ENCODE measurements around the gene ART4. TPM values are rescaled to one million over a fixed set of nuclear protein-coding genes. Genes with fewer than 3 reads are reported as not detected.

Gene ART4
- total and polyA plus RNA-seq, 9 donors: 0.05 to 5.6 (median 0.46) TPM

DNA sequence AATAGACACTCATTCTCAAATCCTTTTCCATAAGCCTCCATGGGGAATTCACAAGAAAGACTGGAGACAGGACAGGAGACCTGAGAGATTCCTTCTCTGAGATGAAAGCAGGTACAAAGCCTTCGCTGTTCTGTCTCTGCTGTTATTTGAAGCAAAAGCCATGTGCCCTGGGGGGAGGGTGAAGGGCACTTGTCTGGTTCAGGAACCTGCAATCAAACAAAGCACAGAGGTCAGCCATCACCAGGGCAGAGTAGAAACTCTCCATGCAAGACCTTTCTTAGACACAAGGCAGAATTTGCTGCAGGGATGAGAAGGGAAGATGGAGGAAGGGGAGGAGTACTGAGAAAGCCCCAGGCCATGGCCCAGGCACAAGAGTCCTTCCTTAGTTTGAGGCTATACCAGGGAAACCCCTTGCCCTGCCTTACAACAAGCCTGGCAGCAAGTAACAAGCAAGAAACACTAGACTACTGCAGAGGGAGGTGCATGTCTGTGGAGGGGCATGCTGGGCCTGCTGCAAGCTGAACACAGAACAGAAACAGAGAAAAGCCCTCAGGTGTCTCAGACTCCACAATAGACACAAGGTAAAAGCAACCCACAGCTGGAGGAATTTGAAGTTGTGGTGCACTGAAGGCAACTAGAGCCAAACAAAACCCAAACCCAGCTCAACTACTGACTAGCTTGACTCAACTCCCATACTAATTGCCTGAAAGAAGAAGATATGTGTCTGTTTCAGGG is 7.8 kb upstream of the ART4 start:
- no peaks in the 10 kb centered on the region for H3K36me3 ChIP-seq
- TF ChIP-seq POLR2A (IDR thresholded peaks at IDR 0.05) (no peak), EP300 (IDR thresholded peaks at IDR 0.05) (no peak)
- TF ChIP-seq, protein P1, sequence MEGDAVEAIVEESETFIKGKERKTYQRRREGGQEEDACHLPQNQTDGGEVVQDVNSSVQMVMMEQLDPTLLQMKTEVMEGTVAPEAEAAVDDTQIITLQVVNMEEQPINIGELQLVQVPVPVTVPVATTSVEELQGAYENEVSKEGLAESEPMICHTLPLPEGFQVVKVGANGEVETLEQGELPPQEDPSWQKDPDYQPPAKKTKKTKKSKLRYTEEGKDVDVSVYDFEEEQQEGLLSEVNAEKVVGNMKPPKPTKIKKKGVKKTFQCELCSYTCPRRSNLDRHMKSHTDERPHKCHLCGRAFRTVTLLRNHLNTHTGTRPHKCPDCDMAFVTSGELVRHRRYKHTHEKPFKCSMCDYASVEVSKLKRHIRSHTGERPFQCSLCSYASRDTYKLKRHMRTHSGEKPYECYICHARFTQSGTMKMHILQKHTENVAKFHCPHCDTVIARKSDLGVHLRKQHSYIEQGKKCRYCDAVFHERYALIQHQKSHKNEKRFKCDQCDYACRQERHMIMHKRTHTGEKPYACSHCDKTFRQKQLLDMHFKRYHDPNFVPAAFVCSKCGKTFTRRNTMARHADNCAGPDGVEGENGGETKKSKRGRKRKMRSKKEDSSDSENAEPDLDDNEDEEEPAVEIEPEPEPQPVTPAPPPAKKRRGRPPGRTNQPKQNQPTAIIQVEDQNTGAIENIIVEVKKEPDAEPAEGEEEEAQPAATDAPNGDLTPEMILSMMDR (IDR thresholded peaks at IDR 0.05): no peak
- no peak for DNase-seq
- no peaks in the 10 kb centered on the region for H3K27me3 ChIP-seq
- WGBS, 3 donors: 4 to 88% (median 66%) methylated on average over 1 of the region's 1 CpG
- H3K27ac ChIP-seq: no peak overlapping the region
- no peak overlapping the region for H3K4me3 ChIP-seq
- intact Hi-C loops (cut with DNase I): loop anchor here in 1 of 4 donors (5.0 kb wide), 1 partner anchor 131 kb away; no protein-coding TSS in a partner anchor
- H3K9me3 ChIP-seq: no peaks in the 10 kb centered on the region
- peaks cover 5% of the 10 kb centered on the region for H3K4me1 ChIP-seq (ENCODE audit: insufficient read depth)

DNA sequence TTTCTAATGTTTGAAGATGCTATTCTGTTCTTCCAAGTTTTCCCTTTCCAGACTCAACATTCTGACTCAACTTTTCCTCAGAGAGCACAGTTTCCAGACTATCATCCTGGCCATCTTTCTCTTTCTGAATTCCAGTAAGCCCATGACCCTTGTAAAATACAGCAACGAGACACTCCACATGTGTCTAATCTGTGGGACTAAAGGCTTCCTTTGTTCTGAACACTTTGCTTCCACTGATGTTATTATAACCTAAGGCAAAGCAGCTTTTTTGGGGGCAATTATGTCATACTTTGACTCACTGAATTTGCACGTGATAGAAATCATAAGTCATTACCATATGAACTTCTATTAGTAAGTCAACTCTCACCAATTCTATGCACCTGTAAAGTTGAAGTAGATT is 6.3 kb upstream of the ART4 start:
- Histone ChIP-seq H3K9me3 (no peaks in the 10 kb centered on the region), H3K27ac (no peak overlapping the region), H3K4me1 (ENCODE audit: insufficient read depth) (peaks cover 6% of the 10 kb centered on the region), H3K4me3 (no peak overlapping the region), H3K36me3 (no peaks in the 10 kb centered on the region), H3K27me3 (no peaks in the 10 kb centered on the region)
- 16 to 42% (median 16%) methylated on average over 2 of the region's 2 CpGs for WGBS, 3 donors
- no peak for DNase-seq
- intact Hi-C loops (cut with DNase I): loop anchor here (5.0 to 10.0 kb wide), 5 partner anchors 38 to 425 kb away; partner anchors contain the start of gene MGP (in 1 of the 4)
- no peak for TF ChIP-seq EP300 (IDR thresholded peaks at IDR 0.05)
- TF ChIP-seq, protein P1 (IDR thresholded peaks at IDR 0.05): no peak
- TF ChIP-seq POLR2A (IDR thresholded peaks at IDR 0.05): no peak

DNA sequence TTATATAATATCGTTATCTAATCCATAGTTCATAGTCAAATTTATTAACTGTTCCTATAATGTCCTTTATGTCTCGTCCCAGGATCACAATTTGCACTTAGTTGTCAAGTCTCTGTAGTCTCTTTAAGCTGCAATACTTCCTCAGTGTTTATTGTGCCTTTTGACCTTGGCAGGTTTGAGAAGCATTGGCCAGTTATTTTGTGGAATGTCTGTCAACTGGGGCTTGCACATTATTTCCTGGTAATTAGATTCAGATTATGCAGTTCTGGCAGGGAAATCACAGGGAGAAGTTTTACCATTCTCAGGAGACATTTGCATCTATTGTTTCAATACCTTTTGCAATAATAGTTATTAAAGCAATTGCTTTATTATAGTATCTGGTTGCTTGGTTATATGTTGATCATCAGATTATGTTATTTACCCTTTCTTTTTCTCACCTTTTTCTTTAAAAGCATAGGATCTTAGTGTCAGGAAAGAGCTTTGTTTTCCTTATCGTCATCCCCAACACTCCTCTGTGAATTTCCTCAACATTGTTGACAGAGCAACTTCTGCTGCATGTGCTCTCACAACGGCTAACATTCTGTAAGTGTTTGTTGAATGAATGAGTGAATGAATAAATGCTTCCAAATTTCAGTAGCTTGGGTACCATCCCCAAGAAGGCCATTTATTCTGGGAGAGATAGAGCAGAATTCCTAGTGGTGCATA is 3.7 kb upstream of the ART4 start:
- DNase-seq: no peak
- Histone ChIP-seq H3K36me3 (no peaks in the 10 kb centered on the region), H3K4me1 (ENCODE audit: insufficient read depth) (peaks cover 4% of the 10 kb centered on the region), H3K27me3 (no peaks in the 10 kb centered on the region), H3K27ac (no peak overlapping the region), H3K4me3 (no peak overlapping the region), H3K9me3 (no peaks in the 10 kb centered on the region)
- TF ChIP-seq, protein P1 (IDR thresholded peaks at IDR 0.05): no peak
- TF ChIP-seq EP300 (IDR thresholded peaks at IDR 0.05) (no peak), POLR2A (IDR thresholded peaks at IDR 0.05) (no peak)
- intact Hi-C loops (cut with DNase I): loop anchor here (2.0 to 10.0 kb wide), 5 partner anchors 40 to 428 kb away; partner anchors contain the start of gene MGP (in 1 of the 4)
- WGBS, 3 donors: 47 to 65% (median 64%) methylated on average over 4 of the region's 4 CpGs

DNA sequence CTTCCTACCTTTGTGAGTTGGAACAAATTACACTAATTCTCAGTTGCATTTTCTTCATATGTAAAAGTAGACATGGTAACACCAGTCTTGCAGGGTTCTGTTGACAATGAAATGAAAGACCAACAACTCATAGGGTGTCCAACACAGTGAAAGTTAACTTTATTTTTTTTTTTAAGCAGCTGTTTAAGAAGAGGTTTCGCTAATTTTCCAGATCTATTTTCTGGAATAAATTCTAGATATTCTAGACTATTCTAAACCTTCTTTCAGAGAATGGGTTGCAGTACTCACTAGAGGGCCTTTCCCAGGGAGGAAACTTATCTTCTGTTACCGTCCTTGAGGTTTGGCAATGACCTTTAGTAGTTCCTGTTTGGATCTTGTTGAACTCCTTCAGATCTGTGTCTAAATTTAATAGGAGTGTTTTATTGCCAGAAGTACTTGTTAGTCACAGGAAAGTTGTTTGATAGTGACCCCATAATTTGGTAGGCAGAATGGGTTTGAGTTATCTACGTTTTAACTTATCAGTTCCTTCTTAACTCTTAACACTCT is 2.8 kb upstream of the ART4 start:
- TF ChIP-seq POLR2A (IDR thresholded peaks at IDR 0.05): no peak
- TF ChIP-seq, protein P1 (IDR thresholded peaks at IDR 0.05): no peak
- no peak for TF ChIP-seq EP300 (IDR thresholded peaks at IDR 0.05)
- Histone ChIP-seq H3K9me3 (no peaks in the 10 kb centered on the region), H3K27ac (no peak overlapping the region), H3K27me3 (no peaks in the 10 kb centered on the region), H3K4me1 (ENCODE audit: insufficient read depth) (peaks cover 4% of the 10 kb centered on the region), H3K4me3 (no peak overlapping the region), H3K36me3 (no peaks in the 10 kb centered on the region)
- intact Hi-C loops (cut with DNase I): loop anchor here (2.0 to 10.0 kb wide), 5 partner anchors 41 to 429 kb away; partner anchors contain the start of gene MGP (in 1 of the 4)
- DNase-seq: no peak
- WGBS, 3 donors: 31 to 32% (median 32%) methylated on average over 3 of the region's 3 CpGs

All from ovary (tissue), 9 donors.